22Rv1 (cell line): ENCODE data around the gene ZNF486.

Experiments
- ZFX ChIP-seq: fragments of 450-650 bp; IDR thresholded peaks from 2 replicates; pipeline ENCODE4 v1.6.1; 2017; ENCODE audit warnings: antibody characterized with exemption, borderline replicate concordance
- TF ChIP-seq, protein P1 (sequence below): fragments of 450-650 bp; IDR thresholded peaks from 2 replicates; pipeline ENCODE4 v1.5.1; 2017; ENCODE audit warnings: mild to moderate bottlenecking

DNA sequence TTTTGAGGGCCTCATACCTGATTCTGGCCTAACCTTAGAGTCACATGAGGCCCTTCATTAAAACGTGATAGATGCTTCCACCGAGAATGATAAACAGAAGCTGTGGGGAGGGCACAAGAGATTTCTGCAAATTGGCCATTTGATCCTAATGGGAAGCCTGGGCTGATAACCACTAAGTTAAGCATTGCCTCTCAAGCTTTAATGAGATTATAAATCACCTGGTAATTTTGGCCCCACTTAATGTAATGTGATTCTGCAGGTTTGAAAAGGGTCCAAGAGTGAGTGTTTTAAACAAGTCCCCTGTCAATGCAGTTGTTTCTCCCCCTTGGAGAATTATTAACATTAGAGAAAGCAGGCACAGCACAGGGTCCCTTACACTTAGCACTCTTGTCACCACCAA lies 42.0 kb downstream of the ZNF486 start:
- TF ChIP-seq, protein P1, sequence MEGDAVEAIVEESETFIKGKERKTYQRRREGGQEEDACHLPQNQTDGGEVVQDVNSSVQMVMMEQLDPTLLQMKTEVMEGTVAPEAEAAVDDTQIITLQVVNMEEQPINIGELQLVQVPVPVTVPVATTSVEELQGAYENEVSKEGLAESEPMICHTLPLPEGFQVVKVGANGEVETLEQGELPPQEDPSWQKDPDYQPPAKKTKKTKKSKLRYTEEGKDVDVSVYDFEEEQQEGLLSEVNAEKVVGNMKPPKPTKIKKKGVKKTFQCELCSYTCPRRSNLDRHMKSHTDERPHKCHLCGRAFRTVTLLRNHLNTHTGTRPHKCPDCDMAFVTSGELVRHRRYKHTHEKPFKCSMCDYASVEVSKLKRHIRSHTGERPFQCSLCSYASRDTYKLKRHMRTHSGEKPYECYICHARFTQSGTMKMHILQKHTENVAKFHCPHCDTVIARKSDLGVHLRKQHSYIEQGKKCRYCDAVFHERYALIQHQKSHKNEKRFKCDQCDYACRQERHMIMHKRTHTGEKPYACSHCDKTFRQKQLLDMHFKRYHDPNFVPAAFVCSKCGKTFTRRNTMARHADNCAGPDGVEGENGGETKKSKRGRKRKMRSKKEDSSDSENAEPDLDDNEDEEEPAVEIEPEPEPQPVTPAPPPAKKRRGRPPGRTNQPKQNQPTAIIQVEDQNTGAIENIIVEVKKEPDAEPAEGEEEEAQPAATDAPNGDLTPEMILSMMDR = no peak
- TF ChIP-seq ZFX = no peak
